ENCODE results near the gene SARS2.
A peak's percentile ranks its signal among the peaks of the same experiment; 100 is the strongest.
"Not testable (repeated sequence)": the region's sequence is repeated elsewhere in the genome, so short reads cannot be mapped to it uniquely, and the experiment has no call there.

SARS2 gene

DNA sequence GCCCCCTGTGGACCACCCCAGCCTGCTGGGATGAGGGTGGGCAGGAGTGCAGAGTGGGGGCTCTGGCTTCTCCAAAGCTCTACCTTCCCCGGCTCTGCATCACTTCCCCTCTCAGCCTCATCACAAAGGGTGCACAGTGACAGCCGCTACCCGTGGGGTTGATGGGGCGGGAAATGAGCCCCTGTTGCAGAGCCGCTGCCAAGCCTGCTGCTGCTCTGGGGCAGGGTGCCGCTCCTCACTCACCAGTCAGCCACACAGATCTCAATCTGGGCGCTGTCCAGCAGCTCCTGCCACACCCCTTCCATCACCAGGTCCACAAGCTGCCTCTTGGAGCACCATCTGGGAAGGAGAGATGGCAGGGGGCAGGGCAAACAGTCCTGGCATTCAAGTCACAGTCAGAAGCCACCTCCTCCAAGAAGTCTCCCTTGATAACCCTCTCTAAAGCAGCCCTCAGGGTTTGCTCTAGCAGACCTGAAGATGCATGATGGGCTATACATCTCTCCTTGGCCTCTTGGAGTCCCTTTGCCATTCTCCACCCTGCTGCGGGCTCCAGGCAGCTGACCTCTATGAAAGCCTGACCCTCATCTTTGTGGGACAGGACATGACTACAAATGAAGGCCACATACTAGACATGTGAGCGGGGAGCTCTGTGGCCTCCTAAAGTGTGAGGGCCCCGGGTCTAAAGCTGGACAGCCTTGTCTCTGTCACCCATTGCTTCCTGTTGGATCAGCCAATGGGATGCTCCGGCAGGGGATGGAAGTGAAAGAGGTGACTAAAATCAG is 15.9 kb upstream of the SARS2 start:
- DNase-seq (ENCODE audit: low spot score): no peak

DNA sequence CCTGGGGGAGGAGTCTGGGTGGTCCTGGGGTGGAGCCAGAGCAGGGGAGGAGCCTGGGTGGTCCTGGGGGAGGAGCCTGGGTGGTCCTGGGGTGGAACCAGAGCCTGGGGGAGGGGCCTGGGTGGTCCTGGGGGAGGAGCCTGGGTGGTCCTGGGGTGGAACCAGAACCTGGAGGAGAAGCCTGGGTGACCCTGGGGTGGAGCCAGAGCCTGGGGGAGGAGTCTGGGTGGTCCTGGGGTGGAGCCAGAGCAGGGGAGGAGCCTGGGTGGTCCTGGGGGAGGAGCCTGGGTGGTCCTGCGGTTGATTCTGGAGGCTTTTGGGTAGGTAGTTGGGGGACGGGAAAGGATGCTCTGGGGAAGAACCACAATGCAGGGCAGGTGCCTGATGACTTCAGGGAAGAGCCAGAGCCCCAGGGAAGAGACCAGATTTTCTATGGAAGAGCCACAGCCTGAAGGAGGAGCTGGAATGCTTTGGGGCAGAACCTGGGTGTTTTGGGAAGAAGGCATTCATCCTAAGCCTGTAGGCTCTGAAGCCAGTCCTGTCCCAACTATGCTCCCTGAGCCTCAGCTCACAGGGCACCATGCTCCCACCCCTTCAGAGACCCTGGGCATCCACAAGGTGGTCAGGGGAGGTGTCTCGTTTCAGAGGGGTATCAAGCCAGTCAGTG is 15.1 kb upstream of the SARS2 start:
- DNase-seq (ENCODE audit: low spot score): no peak

DNA sequence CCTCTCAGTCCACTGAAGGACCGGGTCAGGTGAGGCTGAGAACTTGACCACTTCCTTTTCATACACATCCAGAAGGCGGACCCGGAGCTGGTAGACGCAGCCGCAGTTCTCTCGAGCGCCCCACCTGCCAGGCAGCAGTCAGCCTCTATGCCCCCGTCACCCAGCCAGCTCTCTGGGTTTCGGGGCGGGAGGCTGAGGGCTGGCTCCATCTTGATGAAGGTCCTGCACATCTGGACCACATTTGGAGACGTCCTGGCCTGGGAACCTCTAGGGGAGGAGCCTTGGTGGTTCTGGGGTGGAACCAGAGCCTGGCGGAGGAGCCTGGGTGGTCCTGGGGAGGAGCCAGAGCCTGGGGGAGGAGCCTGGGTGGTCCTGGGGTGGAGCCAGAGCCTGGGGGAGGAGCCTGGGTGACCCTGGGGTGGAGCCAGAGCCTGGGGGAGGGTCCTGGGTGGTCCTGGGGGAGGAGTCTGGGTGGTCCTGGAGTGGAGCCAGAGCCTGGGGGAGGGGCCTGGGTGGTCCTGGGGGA is 14.5 kb upstream of the SARS2 start:
- DNase-seq (ENCODE audit: low spot score): no peak

DNA sequence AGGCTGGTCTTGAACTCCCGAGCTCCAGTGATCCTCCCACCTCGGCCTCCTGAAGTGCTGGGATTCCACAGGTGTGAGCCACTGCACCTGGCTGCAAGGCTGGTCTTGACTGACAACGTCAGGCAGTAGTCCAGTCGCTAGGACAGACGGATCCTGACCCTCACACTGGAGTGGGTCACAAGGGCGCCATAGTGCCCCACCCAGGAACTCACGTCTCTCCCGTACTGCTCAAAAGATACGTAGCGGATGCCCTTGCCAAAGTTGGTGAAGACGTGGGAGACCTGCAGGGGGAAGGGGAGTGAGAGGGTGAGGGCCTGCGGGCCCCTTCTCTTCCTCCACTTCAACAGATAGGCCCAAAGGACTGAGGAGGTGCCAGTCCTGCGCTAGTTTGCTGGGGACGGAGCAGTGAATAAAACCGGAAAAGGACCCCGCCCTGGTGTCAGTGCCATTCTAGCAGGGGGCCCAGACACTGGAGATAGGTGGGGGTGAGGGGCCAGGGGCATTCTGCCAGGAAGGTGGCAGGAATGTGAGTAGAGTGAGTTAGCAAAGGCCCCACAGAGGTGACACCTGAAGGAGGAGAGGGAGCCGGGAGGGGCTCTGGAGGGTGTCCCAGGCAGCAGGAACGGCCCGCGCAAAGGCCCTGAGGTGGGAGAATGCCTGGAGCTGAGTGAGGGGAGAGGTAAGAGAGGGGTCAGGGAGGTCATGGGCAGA is 12.1 kb upstream of the SARS2 start:
- DNase-seq (ENCODE audit: low spot score): no peak

DNA sequence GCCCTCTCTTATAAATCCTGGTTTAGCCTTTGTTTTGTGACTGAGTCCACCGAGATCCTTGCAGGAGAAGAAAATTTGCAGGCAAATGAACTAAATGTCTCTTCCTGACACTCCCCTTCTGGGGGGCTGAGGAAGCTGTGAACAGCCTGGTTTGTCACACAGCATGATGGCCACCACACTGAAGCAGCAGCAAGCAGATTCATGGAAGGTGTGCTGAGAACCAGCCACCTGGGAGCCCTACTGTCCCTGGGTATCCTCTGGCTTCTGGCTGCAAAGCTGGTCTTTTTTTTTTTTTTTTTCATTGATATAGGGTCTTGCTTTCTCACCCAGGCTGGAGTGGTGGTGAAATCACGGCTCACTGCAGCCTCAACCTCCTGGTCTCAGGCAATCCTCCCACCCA is 11.4 kb upstream of the SARS2 start:
- no peak for DNase-seq (ENCODE audit: low spot score)

DNA sequence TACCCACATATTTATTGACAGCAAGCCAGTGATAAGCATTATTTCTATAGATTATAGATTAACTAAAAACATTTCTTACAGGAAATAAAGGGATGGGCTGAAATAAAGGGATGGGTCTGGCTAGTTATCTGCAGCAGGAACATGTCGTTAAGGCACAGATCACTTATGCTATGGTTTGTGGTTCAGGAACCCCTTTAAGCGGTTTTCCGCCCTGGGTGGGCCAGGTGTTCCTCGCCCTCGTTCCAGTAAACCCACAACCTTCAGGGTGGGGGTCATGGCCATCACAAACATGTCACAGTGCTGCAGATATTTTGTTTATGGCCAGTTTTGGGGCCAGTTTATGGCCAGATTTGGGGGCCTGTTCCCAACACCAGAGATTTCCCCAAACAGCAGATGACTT is 10.9 kb upstream of the SARS2 start:
- not testable (repeated sequence) for DNase-seq (ENCODE audit: low spot score)

DNA sequence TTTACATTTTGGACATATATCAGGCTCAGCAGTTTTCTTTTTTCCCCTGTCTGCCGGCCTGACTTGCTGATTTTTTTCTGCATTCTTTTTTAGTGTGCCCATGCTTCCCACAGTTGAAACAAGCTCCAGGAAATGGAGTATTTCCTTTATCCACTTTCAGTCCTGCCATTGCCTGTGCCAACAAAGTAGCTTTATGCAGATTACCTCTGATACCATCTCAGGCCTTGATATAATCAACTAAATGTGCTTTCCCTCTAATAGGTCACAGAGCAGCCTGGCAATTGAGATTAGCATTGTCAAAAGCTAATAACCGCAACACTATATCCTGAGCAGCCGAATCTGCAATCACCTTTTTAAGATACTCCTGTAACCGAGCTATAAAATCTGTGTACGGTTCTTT is 9.4 kb upstream of the SARS2 start:
- DNase-seq (ENCODE audit: low spot score): no peak

DNA sequence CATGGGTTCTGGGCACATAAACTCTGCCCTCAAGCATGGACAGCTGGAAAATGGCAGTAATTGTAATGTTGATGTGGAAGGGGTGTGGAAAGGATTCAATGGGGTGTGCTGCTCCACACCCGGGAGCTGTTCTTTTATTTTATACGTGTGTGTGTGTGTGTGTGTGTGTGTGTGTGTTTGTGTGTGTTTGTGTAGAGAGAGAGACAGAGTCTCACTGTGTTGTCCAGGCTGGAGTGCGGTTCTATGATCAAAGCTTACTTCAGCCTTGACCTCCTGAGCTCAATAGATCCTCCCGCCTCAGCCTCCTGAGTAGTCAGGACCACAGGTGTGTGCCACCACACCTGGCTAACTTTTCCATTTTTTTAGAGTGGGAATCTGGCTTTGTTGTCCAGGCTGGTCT is 3.0 kb upstream of the SARS2 start:
- DNase-seq (ENCODE audit: low spot score): no peak

DNA sequence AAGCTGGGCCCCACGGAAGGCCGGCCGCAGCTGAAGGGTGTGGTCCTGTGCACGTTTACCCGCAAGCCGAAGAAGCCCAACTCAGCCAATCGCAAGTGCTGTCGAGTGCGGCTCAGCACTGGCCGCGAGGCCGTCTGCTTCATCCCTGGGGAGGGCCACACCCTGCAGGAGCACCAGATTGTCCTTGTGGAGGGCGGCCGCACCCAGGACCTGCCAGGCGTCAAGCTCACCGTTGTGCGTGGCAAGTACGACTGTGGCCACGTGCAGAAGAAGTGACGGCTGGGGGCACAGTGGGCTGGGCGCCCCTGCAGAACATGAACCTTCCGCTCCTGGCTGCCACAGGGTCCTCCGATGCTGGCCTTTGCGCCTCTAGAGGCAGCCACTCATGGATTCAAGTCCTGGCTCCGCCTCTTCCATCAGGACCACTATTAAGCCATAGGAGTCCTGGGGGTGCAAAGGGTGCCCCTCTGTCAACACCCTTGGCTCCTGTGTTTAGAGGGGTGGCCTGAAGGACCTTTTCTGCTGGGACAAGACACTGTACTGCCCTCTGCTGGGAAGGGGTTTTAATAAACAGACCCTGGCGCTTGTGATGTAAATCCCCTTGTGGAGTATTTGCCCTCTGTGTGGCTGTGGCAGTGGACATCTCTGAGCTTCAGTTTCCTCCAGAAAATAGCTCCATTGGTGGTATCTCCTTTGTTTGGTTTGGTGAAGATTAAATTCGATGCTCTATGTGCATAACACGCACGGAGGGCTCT is 2.0 kb upstream of the SARS2 start:
- peak; percentile 36 for DNase-seq (ENCODE audit: low spot score)

DNA sequence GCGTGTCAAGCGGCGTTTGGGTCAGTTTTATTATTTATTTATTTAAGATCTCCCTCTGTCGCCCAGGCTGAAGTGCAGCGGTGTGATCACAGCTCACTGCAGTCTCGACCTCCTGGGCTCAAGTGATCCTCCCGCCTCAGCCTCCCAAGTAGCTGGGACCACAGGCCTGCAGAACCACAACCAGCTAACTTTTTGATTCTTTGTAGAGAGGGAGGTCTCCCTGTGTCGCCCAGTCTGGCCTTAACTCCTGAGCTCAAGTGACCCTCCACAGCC is 894 bp upstream of the SARS2 start:
- no peak for DNase-seq (ENCODE audit: low spot score)

DNA sequence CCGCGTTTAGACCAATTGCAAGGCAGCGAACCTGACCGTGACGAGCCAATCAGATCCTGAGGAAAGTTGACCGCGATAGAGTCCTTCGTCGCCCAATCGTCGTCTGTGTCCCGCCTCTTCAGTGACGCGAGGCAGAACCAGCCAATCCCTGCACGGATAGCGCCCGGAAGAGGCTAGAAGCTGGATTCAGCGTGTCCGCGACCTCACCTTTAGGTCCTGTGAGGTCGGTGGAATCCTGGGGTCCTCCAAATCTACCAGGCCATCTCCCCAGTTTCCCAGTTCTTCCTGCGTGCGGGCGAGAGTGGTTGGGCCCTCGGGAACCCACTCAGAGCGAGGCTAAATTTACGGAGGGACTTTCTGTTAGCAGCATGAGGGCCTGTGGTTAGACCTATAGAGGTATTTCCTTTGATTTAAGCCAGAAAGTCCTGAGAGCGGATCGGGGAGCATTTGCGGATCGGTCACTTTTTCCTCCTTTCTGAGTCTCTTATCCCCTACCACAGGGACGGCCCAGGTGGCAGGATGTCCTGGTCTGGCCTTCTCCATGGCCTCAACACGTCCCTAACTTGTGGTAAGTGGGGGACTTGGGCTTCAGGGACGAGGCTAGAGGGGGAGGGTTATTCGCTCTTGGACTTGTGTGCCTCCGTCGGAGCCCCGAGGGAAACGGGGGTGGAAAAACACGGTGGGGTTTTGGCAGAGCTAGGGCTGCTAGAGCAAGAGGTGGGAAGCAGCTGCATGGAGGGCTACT is 385 bp upstream of the SARS2 start, which contains the start of gene MRPS12:
TSS of gene MRPS12 (plus strand) at position 169 of the 745 bp plus-strand sequence. CDS start at position 520, 351 bp downstream.
- peak; percentile 100 for DNase-seq (ENCODE audit: low spot score)

DNA sequence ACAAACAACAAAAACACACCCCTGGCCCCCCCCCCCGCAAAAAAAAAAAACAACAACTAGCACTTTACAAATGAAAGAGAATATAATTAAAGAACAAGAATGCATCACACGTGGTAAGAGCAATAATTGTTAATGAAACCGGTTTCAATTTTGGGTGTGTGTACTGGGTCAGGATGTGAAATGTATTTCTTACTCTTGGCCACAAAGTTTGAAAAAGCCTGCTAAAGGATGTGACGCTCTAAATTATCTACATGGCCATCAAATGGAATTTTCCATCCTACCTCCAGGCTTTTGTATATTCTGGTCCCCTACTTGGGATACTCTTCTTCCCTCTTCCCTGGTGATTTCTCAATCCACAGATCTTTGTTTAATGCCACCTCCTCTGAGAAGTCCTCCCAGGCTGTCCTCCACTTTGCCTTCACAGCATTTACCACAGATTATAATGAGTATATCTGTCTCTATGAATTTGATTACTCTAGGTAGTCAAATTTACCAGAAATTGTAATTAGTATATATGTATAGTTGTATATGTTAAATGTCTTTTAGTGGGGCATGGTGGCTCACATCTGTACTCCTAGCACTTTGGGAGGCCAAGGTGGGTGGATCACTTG is 2.1 kb downstream of the SARS2 start:
- no peak for DNase-seq (ENCODE audit: low spot score)

DNA sequence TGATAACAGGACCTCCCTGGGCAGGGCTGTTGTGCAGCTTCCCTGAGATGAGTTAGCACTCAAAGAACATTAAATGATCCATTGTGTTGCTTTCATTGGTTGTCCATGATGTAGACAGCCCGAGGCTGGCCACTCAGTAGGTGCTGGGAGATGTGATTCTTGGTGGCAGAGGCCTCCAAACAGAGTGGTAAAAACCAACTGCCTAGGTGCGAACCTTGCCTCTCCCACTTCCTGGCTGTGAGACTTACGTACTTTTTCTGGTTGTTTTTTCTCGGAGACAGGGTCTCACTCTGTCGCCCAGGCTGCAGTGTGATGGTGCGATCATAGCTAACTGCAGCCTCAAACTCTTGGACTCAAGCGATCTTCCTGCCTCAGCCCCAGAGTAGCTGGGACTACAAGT is 6.2 kb downstream of the SARS2 start:
- DNase-seq (ENCODE audit: low spot score): no peak

DNA sequence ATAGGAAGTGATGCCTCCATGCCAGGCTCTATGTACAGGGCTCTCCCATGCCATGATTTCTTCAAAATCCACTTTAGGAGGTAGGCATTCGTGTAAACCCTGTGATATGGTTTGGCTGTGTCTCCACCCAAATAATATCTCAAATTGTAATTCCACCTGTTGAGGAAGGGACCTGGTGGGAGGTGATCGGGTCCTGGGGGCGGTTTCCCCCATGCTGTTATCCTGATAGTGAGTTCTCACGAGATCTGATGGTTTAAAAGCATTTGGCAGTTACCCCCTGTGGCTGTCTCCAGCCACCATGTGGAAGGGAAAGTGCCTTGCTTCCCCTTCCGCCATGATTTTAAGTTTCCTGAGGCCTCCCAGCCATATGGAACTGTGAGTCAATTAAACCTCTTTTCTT is 8.1 kb downstream of the SARS2 start:
- no peak for DNase-seq (ENCODE audit: low spot score)

DNA sequence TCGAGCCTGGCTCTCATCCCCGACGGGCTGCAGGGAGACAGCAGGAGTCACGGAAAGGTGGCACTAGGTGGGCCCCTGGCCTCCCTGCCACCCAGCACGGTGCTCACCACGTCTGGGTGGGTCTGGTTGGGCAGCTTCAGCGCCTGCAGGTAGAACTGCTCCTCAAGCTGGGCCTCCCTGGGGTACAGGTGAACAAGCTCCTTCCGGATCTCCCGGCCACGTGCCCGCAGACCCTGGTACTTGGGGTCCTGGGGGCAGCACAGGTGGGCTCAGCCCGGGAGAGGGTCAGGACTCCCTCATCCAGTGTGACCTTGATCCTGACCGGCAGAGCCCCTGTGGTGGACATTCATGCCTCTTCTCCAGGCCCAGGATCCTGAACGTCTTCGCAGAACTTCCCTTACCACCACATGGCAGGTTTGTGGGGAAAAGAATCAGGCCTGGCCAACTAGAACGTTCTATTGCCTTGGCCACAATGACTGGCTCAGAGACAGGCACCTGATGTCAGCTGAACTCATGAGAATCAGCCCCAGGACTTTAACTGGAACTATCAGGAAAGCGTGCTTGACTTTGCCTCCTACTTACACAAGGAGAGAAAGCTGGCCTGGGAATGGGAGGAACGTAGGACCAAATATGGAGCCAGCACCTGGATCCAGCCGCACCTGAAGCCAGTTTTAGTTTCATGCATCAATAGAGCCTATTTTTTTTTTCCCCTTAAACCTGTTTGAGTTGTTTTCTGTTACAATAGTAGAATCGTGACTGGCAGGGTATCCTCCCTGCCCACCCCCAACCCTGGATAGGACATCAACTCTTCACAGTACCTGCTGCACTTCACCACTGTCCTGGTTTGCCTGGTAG is 8.9 kb downstream of the SARS2 start:
- DNase-seq (ENCODE audit: low spot score): no peak

DNA sequence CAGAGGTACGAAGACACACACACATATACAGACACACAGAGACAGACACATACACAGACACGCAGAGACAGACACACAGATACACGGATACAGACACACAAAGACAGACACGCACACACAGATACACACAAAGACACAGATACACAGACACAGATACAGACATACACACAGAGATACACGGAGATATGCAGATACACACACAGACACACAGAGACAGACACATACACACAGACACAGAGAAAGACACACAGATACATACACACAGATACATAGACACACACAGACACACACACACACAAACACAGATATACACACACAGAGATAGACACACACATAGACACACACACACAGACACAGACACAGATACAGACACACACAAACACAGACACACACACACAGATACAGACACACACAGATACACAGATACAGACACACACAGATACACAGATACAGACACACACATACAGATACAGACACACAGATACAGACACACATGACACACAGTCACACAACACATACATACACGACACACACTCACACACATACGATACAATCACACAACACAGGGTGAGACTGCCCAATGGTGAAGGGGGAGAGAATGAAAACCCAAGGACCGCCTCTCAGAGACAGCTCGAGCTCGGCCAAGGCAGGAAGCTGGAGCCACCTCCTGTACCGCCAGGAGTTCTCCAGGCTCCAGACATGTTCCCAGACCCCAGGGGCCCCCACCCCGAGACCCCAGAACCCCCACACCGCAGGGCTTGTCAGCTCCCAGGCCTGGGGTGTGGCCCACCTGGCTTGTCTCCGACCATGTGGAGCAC is 9.8 kb downstream of the SARS2 start:
- DNase-seq (ENCODE audit: low spot score): no peak

DNA sequence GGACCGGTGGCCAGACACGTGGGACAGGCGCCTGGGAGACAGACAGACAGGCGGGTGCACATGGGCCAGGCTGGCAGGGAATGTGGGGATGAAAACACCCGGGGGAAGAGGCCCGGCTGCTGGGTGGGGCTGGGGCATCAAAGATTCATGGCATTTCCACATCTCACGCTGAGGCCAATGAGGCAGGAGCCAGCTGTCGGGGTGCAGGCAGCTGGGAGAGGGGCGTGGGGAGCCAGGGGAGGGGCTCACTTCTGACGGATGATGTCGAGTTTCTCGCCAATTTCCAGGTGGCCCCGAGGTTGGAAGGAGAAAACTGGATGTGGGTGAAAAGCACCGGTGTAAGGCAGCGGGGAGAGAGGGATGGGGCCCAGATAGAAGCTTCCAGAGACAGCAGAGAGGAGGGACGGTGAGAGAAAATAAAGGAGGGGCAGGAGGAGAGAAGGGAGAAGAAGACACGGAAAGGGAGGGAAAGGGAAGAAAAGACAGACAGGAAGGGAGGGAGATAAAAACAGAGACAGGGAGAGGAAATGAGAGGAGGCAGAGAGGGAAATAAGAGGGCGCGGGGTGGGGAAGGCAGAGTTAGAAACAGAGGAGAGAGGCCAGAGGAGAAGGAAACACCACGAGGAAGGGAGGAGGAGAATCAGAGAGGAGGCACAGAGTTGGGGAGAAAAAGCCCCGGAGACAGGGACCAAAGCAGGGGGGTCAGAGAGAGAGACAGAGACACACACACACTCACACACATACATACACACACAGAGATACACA is 10.5 kb downstream of the SARS2 start:
- DNase-seq (ENCODE audit: low spot score): no peak

DNA sequence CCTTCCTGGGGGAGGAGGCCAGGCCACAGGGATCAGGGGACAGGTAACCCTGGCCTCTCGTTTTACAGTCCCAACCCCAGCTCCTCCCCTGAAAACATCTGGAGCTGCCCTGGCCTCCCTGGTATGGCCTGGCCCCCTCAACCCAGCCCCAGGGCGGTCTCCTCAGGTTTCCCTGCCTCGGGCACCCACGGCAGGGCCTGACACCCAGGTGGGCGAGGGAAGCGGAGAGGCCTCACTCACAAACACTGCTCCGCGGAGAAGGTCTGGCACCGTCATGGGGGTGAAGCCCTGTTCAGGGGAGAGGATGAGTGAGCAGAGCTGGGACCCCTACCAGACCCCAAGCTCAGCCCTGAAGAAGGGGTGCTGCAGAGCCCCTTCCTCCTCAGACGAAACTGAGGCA is 12.0 kb downstream of the SARS2 start:
- DNase-seq (ENCODE audit: low spot score): no peak

All from SW480 (cell line).